Dendritic cell treated with granulocyte-macrophage colony-stimulating factor and Interleukin-4, amounts not matched to agents 40 ng/mL and 50 ng/mL, for 4 days (primary cell): Measurements from ENCODE around the gene DNM1L.

Experiments used
- H3K27ac Mint-ChIP-seq: one replicate; pipeline ENCODE4 v1.8.0; 2022; ENCODE audit warnings: mild to moderate bottlenecking, mixed read lengths
- H3K27me3 Mint-ChIP-seq: one replicate; pipeline ENCODE4 v1.8.0; 2022; ENCODE audit warnings: mild to moderate bottlenecking, mixed read lengths
- H3K36me3 Mint-ChIP-seq: one replicate; pipeline ENCODE4 v1.8.0; 2022; ENCODE audit warnings: low read depth, mixed read lengths
- H3K4me1 Mint-ChIP-seq: one replicate; pipeline ENCODE4 v1.8.0; 2022; ENCODE audit warnings: low read depth, mixed read lengths
- H3K4me3 Mint-ChIP-seq: one replicate; pipeline ENCODE4 v1.8.0; 2022; ENCODE audit warnings: mild to moderate bottlenecking, moderate library complexity, mixed read lengths
- H3K9me3 Mint-ChIP-seq: one replicate; pipeline ENCODE4 v1.8.0; 2022; ENCODE audit warnings: mixed read lengths
- intact Hi-C: fragments of 100-400 bp; cut with micrococcal nuclease; formaldehyde crosslinking; loops from one replicate; pipeline ENCODE4 v1.15.0; 2022

Gene DNM1L

GRCh38 chr12:32785557-32785956 lies 106.5 kb downstream of the DNM1L start:
- Mint-ChIP-seq H3K27me3 (peaks cover 1% of the 10 kb centered on the region), H3K4me1 (no peaks in the 10 kb centered on the region), H3K4me3 (no peak overlapping the region), H3K9me3 (peaks cover 9% of the 10 kb centered on the region), H3K27ac (no peak overlapping the region), H3K36me3 (no peaks in the 10 kb centered on the region)
- intact Hi-C loops, result no loop called here

- Mint-ChIP-seq H3K9me3 (peaks cover 9% of the 10 kb centered on the region), H3K4me1 (no peaks in the 10 kb centered on the region), H3K4me3 (no peak overlapping the region), H3K36me3 (no peaks in the 10 kb centered on the region), H3K27me3 (peaks cover 1% of the 10 kb centered on the region), H3K27ac (no peak overlapping the region)
- intact Hi-C loops, result no loop called here
Measured at GRCh38 chr12:32788405-32788804, 109.3 kb downstream of the DNM1L start.

GRCh38 chr12:32789446-32789845 lies 110.3 kb downstream of the DNM1L start:
- no peaks in the 10 kb centered on the region for H3K36me3 Mint-ChIP-seq
- intact Hi-C loops, result no loop called here
- H3K27ac Mint-ChIP-seq, result no peak overlapping the region
- no peaks in the 10 kb centered on the region for H3K4me1 Mint-ChIP-seq
- H3K9me3 Mint-ChIP-seq, result peaks cover 9% of the 10 kb centered on the region
- H3K4me3 Mint-ChIP-seq, result no peak overlapping the region
- H3K27me3 Mint-ChIP-seq, result no peaks in the 10 kb centered on the region

GRCh38 chr12:32789916-32790315 lies 110.8 kb downstream of the DNM1L start:
- no peaks in the 10 kb centered on the region for H3K4me1 Mint-ChIP-seq
- no peaks in the 10 kb centered on the region for H3K27me3 Mint-ChIP-seq
- no peak overlapping the region for H3K27ac Mint-ChIP-seq
- H3K9me3 Mint-ChIP-seq, result peaks cover 9% of the 10 kb centered on the region
- H3K36me3 Mint-ChIP-seq, result no peaks in the 10 kb centered on the region
- intact Hi-C loops, result no loop called here
- H3K4me3 Mint-ChIP-seq, result no peak overlapping the region

GRCh38 chr12:32794281-32794680 lies 115.2 kb downstream of the DNM1L start:
- no peaks in the 10 kb centered on the region for H3K27me3 Mint-ChIP-seq
- no peaks in the 10 kb centered on the region for H3K9me3 Mint-ChIP-seq

More at GRCh38 chr12:32794281-32794680, 115.2 kb downstream of the DNM1L start:
- Mint-ChIP-seq H3K36me3 (no peaks in the 10 kb centered on the region), H3K4me1 (no peaks in the 10 kb centered on the region), H3K27ac (no peak overlapping the region), H3K4me3 (no peak overlapping the region)
- intact Hi-C loops, result no loop called here
